GM19025 (cell line): ENCODE results near the gene TCHH.

ENCODE experiments used
- ATAC-seq: cut with Tn5 transposase; IDR thresholded peaks from one replicate; pipeline ENCODE4 v1.9.1; 2021; ENCODE audit warnings: mild to moderate bottlenecking, low read depth, moderate library complexity; ENCODE audit not compliant: unreplicated experiment

TCHH gene

GRCh38 chr1:152071123-152071522, 44.1 kb downstream of the TCHH start:
- no peak for ATAC-seq

- ATAC-seq: no peak
Measured at GRCh38 chr1:152067929-152068328, 47.3 kb downstream of the TCHH start.

DNA sequence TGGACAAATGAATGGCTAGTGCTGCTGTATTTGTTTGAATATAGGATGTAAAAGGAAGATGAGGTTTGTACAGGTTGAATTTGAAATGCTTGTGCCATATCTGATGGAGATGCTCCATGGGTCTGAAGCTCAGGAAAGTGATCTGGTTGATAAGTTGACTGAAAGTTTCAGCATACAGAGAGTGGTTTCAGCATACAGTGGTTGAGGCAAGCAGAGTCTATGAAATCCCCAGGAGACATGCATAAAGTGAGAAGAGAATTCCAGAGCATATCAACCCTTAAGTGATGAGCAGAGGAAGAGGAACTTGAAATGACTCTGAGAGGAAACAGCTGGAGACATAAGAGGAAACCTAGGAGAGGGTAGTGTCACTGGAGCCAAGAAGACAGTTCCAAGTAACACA, 48.1 kb downstream of the TCHH start:
- ATAC-seq: no peak

DNA sequence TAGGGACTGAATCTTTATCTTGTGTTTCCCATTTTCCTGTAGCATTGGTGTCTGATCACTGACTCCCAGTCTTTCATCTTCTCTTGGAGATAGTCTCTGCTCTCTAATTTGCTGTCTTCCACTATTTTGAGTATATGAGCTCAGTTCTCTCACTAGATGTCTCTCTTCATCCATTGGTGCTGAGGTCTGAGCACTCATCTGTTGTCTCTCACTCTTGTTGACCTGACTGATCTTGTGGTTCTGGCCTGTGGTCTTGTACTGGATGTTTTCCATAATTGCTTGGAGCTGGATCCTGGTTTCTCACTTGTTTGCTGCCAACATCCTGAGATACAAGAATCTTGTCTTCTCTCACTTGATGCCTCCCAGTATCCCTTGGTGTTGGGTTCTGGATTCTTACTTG, 53.3 kb downstream of the TCHH start:
- ATAC-seq: no peak
